GM19239 (cell line): ENCODE measurements around the gene DROSHA.
"Not testable (repeated sequence)": the region's sequence is repeated elsewhere in the genome, so short reads cannot be mapped to it uniquely, and the experiment has no call there.

Experiments used
- DNase-seq: peaks from one replicate; pipeline ENCODE4 v3.0.0; 2011; ENCODE audit warnings: low spot score; ENCODE audit not compliant: insufficient read length
- FAIRE-seq: peaks from 2 replicates; lab custom pipeline; 2011; peaks lifted over from hg19 to GRCh38; lab: Jason Lieb, UNC

DROSHA gene

DNA sequence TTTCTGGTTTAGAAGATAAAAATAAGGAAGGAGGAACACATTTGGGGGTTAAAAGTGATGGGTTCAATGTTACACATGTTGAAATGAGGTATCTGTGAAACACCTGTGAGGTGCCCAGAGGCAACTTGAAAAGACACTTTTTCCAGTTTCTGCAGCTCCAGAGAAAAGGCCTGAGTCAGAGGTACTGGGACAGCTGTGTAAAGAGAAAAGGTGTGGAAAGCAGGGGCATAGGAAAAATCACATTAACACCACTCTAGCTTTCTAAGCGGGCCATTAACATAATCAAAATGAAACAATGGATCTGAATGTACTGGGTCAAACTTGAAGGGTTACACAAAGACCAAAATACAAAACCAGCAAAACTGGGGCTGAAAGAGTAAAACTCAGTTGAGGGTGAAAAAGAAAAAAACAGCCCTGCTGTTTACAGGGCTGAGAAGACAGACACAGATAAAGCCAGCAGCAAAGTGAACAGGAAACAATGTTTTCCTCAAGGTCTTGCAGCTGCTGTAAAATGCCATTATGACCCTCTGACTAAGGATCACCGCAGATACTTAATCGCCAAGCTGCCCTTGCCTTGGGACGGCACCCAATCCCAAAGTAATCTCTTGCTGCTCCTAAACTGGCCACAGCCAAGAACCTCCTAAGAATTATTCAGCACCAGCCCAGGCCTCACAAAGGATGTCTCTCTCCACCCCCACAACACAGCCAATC lies 104.7 kb downstream of the DROSHA start:
- DNase-seq (no peak), FAIRE-seq (no peak)

GRCh38 chr5:31421806-31422586 lies 109.9 kb downstream of the DROSHA start:
- no peak for FAIRE-seq
- DNase-seq, result no peak

- no peak for FAIRE-seq
- no peak for DNase-seq
Observed at GRCh38 chr5:31417512-31417911, 114.4 kb downstream of the DROSHA start.

DNA sequence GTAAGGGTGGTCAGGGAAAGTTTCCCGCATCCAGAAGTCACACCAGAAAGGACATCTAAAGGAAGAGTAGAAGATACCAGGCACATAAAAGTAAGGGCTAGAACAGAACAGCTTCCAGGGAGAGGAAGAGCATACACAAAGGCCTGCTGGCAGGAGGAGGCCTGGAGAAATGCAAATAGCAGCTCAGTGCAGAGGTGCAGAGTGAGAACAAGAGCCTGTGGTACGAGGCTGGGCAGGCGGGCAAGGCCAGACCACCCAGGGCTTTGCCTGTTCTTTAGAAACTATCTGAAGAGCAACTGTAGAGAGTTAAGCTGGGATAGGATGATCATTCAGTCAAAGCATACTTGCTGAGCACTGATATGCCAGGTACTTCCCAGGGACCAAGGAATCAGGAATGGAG lies 115.3 kb downstream of the DROSHA start:
- DNase-seq, result no peak
- FAIRE-seq, result no peak

DNA sequence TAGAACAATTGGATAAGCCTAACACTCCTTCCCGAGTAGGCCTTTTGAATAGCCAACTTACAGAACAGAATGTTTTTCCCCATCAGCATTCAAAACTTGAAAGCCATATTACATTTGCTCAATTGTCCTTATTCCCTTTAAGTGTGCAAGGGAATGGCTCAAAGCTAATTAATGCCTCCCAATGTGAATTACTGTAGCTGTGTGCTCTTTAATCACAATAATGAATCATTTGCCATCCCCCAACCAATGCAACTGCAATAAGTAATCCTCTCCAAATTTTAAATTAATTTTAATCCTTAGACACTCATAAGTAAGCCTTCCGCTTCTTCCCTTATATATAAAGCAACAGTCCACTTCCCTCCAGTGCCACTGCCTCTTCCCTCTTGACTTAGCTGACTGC lies 115.9 kb downstream of the DROSHA start:
- DNase-seq, result no peak
- no peak for FAIRE-seq

DNA sequence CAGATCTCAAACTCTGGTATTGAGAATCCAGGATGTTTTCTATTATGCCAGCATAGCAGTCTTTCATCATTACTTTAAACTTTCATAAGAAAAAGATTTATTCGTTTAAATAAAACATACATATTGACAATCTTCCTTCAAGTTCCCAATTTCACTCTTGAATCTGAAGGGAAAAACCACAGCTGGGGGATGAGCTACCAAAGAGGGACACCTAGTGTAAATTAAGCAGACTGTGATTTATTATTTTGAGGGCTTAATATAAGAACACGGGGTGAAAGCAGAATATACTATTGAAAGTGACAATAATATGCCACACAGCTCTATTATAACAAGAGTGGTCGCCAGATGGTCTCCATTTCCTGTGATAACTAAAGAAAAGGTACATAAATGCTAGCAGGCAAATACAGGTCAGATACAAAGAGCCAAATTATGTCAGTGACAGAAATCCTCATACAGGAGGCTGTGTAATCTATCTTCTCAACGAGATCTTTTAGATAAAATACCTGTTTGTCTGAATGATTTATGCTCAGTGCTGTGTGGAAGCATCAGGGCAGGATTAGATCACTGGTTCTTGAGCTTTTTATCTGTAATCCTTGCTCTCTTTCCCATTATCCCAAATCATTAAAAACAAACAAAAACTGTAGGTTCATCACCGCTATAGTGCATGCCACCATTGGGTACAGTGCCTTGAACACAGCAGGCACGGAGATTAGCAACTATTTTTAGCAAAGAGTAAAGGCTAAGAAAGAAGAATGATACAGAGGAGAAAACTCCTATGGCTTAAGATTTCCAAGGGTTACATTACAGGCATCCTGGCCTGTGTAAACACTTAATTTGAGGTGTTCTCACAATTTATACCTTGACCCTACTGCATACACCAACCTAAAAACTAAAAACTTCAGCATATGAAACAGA lies 116.6 kb downstream of the DROSHA start:
- DNase-seq (no peak), FAIRE-seq (no peak)

- FAIRE-seq, result no peak
- DNase-seq, result no peak
Observed at GRCh38 chr5:31413030-31413812, 118.7 kb downstream of the DROSHA start.

DNA sequence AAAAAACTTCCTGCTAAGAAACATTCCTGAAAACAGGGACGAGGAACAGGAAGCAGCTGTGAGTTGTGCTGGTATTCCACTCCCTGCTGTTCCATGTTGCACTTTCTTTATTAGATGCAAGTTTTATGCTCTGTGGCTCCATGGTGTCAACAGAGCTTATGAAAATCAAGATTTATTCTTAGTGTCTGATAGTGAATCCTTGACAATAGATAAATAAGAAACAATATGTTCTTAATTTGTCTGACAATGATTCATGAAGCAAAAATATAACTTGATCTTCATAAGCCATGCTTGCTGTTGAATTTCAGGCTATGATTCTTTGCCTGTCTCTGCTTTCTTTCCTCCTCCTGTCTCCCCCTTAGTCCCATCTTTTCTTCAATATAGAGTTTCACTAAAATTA lies 119.6 kb downstream of the DROSHA start:
- no peak for DNase-seq
- no peak for FAIRE-seq

- FAIRE-seq, result no peak
- no peak for DNase-seq
Observed at GRCh38 chr5:31410089-31410488, 121.8 kb downstream of the DROSHA start.

GRCh38 chr5:31408814-31409213 lies 123.1 kb downstream of the DROSHA start:
- FAIRE-seq (no peak), DNase-seq (no peak)

GRCh38 chr5:31407921-31408693 lies 123.8 kb downstream of the DROSHA start:
- DNase-seq (no peak), FAIRE-seq (no peak)

DNA sequence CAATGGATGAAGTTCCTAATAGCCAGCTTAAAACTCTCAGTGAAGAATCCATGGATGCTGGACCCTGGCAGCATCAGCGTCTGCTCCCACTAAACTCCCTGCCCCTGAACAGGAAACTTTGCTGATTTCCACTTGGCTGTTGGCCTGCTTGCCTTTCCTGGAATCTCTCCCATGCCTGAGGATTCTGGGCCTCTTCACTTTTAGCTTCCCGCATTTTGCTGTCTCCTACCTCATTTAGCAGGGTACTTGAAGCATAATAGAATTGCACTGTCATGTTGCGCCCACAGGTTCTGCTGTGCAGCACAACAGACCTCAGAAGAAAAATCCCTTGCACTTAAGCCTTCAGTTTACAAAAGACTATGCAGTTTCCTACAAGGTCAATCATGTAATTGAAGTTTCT lies 127.6 kb downstream of the DROSHA start:
- DNase-seq, result no peak
- no peak for FAIRE-seq

DNA sequence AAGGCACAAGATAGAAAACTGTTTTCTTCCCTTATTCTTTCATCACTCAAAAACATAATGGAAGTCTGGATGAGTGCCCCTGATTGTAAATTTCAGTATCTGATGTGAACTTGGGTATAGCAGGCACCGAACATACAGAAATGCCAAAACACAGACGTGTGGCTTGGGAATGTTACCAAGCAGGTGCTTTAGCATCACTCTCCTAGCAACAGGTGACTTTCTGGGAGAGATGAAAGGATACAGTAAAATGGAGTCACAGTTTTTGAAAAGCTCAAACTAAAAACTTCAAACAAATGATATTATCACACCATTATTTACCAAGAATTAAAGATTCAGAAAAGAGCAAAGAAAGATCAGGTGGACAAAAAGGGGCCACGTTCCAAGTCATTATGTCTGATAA lies 130.2 kb downstream of the DROSHA start:
- FAIRE-seq, result no peak

GRCh38 chr5:31397926-31398557 lies 133.9 kb downstream of the DROSHA start:
- no peak for FAIRE-seq
- no peak for DNase-seq

More for the DNA sequence above, 130.2 kb downstream of the DROSHA start:
- no peak for DNase-seq

DNA sequence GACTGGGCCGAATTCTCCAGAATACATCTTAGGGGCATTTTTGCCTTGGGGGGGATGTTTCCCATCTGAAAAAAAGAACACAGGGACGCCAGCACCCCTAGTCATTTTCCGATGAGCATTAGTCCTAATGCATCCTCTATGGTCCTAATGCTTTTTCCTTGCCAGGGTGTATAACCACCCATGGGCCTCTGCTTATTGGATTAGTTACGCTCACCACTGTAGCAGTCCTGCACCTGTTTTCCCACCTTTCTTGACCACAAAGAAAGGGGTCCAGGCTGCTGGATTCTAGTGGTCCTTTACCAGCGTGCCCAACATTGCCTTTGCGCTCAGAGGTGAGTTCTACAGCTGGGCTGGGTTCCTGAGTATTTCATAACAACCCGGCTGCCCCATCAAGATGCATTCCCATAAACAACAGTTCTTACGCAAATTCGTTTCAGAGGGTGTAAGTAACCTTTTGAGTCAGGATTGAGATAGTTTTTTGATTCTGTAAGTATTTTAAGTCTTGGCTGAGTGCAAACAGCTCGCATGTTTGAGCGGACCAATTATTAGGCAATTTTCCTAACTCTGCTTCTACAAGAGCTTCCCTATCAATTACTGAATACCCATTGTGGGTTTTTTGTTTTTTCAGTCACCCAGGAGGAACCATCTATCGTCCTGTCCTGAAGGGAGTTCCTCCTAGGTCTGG lies 135.1 kb downstream of the DROSHA start:
- no peak for FAIRE-seq
- no peak for DNase-seq

- not testable (repeated sequence) for FAIRE-seq, DNase-seq
Observed at GRCh38 chr5:31395450-31396045, 136.3 kb downstream of the DROSHA start.

- no peak for FAIRE-seq
- DNase-seq, result no peak
Observed at GRCh38 chr5:31393126-31393525, 138.8 kb downstream of the DROSHA start.

DNA sequence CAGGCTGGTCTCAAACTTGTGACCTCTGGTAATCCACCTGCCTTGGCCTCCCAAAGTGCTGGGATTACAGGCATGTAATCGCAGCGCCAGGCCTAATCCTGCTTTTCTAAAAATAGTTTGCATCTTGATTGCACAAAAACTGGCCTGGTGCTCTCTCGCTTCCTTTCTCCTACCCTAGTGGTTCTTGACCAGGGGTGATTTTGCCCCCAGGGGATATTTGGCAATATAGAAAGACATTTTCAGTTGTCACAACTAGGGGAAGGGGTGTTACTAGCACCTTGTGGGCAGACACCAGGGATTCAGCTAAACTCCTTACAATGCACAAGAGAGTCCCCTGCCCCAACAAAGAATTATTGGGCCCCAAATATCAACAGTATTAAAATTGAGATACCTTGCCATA lies 139.8 kb downstream of the DROSHA start:
- FAIRE-seq, result no peak
- DNase-seq, result no peak
